ENCODE measurements around the gene GSTO1. TPM values are rescaled to one million over a fixed set of nuclear protein-coding genes. Genes with fewer than 3 reads are reported as not detected.
A peak's percentile ranks its signal among the peaks of the same experiment; 100 is the strongest.
"Not testable (repeated sequence)": the region's sequence is repeated elsewhere in the genome, so short reads cannot be mapped to it uniquely, and the experiment has no call there.

Gene GSTO1
- total RNA-seq, 1 donor from 2014 or later, result 174 TPM

GRCh38 chr10:104246976-104247375, 7.7 kb upstream of the GSTO1 start:
- DNase-seq (ENCODE audit: missing footprints) (no peak), ATAC-seq (peak; percentile 62)
- intact Hi-C loops (cut with DNase I), result no loop called here

DNA sequence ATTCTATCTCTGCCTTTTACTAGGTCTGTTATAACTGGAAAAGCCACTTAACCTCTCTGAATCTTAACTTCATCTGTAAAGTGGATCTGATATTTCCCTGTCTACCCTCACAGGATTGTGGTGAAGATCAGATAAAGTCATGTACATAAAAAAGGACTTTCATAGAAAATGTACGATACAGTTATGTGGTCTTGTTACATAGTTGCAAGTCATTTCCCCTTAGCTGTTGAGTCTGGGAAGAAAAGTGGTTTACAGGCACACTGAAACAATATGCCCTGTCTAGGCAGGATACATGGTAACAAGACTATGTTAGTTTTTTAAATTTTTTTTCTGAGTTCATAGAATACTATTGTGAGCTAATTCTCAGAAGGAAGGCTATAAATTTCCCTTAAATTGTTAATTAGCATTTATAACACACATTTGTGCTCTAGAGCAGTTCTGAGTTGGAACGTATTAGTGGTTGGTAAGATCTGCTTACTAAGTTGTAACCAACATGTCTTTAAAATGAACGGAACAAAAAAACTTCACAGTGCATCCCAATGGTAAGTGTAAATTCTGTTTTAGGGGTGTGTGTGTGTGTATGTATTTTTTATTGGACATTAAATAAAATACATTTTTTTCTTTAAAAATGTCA, 7.1 kb upstream of the GSTO1 start:
- intact Hi-C loops (cut with DNase I), result no loop called here
- DNase-seq (ENCODE audit: missing footprints) (no peak), ATAC-seq (no peak)

DNA sequence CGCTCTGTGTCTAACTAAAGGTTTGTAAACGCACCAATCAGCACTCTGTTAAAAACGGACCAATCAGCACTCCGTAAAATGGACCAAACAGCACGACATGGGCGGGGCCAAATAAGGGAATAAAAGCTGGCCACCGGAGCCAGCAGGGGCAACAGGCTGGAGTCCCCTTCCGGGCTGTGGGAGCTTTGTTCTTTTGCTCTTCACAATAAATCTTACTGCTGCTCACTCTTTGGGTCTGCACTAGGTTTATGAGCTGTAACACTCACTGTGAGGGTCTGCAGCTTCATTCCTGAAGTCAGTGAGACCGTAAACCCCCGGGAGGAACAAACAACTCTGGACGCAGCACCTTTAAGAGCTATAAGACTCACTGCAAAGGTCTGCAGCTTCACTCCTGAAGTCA, 5.8 kb upstream of the GSTO1 start:
- intact Hi-C loops (cut with DNase I); ATAC-seq: not testable (repeated sequence)

GRCh38 chr10:104250371-104250770, 4.3 kb upstream of the GSTO1 start:
- DNase-seq (ENCODE audit: missing footprints) (no peak), ATAC-seq (no peak)
- intact Hi-C loops (cut with DNase I), result loop anchor here (10.0 kb wide), 1 partner anchor 126 kb away; the partner anchor contains the start of gene SFR1

More for the DNA sequence above, 5.8 kb upstream of the GSTO1 start:
- not testable (repeated sequence) for DNase-seq (ENCODE audit: missing footprints)

DNA sequence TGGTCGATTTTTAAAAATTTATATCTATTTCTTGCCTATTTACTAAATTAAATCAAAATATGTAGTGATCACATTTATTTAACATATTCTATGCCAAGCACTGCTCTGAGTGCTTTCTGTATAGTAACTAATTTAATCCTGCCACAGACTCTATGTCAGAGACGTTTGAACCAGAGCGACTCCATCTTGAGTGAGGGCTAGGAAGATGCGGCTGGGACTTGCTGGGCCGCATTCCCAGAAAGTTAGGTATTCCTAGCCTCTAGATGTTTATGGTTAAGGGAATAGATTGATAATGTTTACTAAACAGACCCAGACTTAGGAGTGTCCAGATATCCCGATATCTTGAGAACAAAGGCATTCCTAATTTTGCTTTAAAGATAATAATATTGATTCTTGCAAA, 3.2 kb upstream of the GSTO1 start:
- DNase-seq (ENCODE audit: missing footprints), result no peak
- ATAC-seq, result no peak
- intact Hi-C loops (cut with DNase I), result loop anchor here (10.0 kb wide), 1 partner anchor 127 kb away; the partner anchor contains the start of gene SFR1

GRCh38 chr10:104252368-104252767, 2.3 kb upstream of the GSTO1 start:
- no peak for DNase-seq (ENCODE audit: missing footprints)
- no peak for ATAC-seq
- intact Hi-C loops (cut with DNase I), result loop anchor here (10.0 kb wide), 1 partner anchor 128 kb away; the partner anchor contains the start of gene SFR1

DNA sequence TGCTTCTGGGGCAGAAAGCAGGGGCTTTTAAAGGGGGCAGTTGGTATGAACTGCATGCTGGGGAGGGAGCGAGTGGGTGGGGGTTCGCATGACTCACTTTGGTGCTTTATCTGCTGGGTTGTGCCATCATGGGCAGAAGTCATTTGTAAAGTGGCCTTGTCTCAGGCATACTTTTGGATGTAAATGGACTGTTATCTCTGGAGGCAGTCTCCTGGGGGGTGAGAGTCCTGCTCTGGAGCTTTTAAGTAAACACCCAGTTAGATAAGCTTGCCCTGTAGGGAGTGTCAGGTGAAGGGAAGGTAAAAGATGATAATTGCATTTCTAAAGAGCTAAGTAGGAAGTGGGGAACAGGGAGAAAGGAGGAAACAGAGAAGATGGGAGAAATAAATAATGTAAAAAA, 1.6 kb upstream of the GSTO1 start:
- intact Hi-C loops (cut with DNase I), result loop anchor here (10.0 kb wide), 1 partner anchor 128 kb away; the partner anchor contains the start of gene SFR1
- no peak for ATAC-seq

DNA sequence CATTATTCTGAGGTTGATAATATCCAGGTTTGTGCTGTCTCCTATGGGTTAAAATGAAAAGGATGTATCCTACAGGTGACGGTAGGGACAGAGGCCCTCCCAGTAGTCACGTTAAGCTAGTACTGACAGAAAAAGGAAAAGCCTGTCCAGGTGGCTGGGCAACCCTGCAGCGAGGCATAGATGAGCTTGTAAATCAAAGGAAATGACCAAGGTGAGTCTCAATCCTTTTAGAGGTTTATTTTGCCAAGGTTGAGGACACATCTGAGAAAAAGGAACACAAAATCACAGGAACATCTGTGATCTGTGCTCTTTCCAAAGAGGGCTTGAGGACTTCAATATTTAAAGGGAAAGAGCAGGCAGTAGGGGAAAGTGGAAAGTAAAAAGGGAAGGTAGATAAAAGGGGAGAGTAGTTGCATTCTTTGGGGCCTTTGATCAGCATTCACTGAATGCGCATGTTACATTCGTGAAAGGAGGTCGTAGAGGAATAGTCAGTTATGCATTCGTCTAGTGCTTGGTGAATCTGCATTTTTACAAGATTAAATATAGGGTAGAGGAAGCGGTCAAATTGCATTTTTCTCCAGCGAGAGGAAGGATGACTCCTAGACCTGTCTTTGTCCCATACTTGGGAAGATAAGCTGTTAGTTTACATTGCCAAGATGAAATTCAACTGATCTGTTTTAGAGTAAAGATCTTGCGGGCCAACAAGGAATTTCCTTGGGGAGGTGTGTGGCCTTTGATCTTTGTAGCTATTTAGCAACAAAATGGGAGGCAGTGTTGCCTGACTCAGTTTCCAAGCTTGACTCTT, 884 bp upstream of the GSTO1 start:
- intact Hi-C loops (cut with DNase I), result loop anchor here (10.0 kb wide), 1 partner anchor 129 kb away; the partner anchor contains the start of gene SFR1
- DNase-seq (ENCODE audit: missing footprints) (no peak), ATAC-seq (no peak)

More for the DNA sequence above, 1.6 kb upstream of the GSTO1 start:
- DNase-seq (ENCODE audit: missing footprints), result no peak

GRCh38 chr10:104255311-104255981, 754 bp downstream of the GSTO1 start:
- peak; percentile 49 for ATAC-seq
- intact Hi-C loops (cut with DNase I), result loop anchor here (10.0 kb wide), 1 partner anchor 131 kb away; the partner anchor contains the start of gene SFR1
- DNase-seq (ENCODE audit: missing footprints), result no peak

DNA sequence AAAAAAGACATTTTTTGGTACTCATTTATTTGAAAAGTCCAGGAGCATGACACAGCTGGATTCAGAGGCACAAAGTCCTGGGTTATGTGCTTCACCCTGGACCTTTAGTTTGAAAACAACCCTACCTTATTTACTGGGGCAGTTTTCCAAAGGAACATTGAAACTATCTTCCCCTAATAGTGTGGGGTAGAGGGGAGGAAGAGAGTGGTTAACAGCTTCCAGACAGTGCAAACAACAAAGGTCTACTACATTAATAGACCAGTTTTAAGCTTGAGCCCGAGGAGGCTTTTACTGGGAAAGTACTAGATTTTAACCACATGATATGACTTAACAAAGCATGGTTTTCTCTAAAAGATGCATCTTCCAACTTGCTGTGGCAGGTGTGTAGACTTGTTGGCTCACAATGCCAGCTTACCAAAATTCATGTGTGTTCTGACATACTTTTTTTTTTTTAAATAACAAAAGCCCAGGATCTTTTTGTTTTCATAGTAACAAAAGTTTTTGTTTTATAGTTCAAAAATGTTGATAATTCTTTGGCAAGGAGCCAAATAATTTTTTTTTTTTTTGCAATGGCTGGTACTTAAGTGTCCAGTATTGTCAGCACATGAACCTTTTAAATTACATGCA, 1.8 kb downstream of the GSTO1 start:
- intact Hi-C loops (cut with DNase I), result loop anchor here (10.0 kb wide), 1 partner anchor 132 kb away; the partner anchor contains the start of gene SFR1
- no peak for ATAC-seq
- DNase-seq (ENCODE audit: missing footprints), result no peak

- intact Hi-C loops (cut with DNase I), result loop anchor here (10.0 kb wide), 1 partner anchor 132 kb away; the partner anchor contains the start of gene SFR1
- DNase-seq (ENCODE audit: missing footprints), result no peak
- ATAC-seq, result no peak
Observed at GRCh38 chr10:104257235-104257634, 2.5 kb downstream of the GSTO1 start.

GRCh38 chr10:104258209-104258608, 3.5 kb downstream of the GSTO1 start:
- intact Hi-C loops (cut with DNase I), result loop anchor here (10.0 kb wide), 1 partner anchor 133 kb away; the partner anchor contains the start of gene SFR1
- DNase-seq (ENCODE audit: missing footprints), result no peak
- ATAC-seq, result no peak

- intact Hi-C loops (cut with DNase I), result loop anchor here (10.0 kb wide), 1 partner anchor 135 kb away; the partner anchor contains the start of gene SFR1
- no peak for DNase-seq (ENCODE audit: missing footprints)
- ATAC-seq, result no peak
Observed at GRCh38 chr10:104259456-104259855, 4.8 kb downstream of the GSTO1 start.

DNA sequence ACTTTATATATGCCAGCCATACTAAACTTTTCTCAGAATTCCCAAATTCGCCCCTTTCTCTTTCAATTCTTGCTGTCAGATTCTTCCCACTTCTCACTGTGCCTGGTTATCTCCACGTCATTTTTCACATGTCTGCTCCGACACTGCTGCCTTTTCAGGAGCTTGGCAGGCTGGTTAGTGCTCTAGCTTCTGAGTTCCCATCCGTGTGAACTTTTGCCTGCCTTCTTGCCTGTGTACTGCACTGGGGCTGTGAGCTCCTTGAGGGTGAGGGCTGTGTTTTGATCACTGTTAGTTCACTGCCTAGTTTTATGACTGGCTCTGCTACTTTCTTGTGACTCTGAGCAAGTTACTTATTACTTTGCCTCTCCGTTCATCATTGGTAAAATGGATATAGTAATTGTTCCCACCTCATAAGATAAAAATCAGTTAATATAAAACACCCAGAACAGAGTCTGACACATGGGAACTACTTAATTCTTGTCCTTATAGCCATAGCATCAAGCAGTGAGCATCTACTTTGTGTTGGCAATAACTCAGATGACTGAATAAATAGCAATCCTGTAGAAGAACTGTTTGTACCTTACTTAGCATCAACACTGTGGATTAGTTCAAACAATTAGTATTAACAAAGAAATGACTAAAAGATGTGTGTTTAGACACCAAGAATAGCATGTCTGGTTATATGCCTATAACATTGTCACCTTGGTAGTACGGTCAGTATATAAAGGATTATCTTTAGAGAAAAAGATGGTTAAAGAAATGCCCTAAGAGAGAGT, 5.5 kb downstream of the GSTO1 start:
- ATAC-seq, result peak; percentile 48
- intact Hi-C loops (cut with DNase I), result loop anchor here (10.0 kb wide), 1 partner anchor 135 kb away; the partner anchor contains the start of gene SFR1
- DNase-seq (ENCODE audit: missing footprints), result no peak

DNA sequence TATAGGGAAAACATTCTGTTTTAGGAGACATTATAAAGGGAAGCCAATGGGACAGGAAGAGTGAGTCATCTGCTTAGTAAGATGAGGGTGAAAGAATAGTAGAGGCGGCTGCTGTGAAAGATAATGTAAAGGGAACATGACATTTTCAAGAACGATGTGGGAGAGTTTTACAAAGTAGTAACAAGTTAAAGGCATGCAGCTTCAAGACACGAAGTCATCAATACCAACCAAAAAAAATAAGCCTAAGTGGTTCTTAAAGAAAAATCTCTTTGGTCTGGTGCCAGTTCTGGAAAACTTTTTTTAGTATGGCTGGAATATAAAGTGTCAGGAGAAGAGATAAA, 6.1 kb downstream of the GSTO1 start:
- intact Hi-C loops (cut with DNase I), result no loop called here
- ATAC-seq (no peak), DNase-seq (ENCODE audit: missing footprints) (no peak)

DNA sequence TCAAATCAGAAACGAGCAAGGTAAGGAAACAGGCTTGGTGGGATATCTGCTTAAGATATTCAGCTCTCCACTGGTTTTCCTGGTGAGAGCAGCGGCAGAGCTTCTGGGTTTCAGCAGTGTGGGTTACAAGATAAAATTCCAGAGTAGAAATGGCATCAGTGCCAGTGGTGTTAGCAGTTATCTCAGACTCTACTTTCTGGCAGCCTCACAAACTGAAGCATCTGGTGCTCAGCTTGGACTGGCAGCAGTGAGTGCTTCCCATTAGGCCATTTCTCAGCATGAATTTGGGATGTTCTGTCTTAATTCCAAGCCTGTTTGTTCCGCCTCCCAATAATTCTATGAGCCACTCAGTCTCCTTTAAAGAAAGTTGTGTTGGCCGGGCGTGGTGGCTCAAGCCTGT, 7.4 kb downstream of the GSTO1 start:
- ATAC-seq (peak; percentile 71), DNase-seq (ENCODE audit: missing footprints) (no peak)
- intact Hi-C loops (cut with DNase I), result no loop called here

DNA sequence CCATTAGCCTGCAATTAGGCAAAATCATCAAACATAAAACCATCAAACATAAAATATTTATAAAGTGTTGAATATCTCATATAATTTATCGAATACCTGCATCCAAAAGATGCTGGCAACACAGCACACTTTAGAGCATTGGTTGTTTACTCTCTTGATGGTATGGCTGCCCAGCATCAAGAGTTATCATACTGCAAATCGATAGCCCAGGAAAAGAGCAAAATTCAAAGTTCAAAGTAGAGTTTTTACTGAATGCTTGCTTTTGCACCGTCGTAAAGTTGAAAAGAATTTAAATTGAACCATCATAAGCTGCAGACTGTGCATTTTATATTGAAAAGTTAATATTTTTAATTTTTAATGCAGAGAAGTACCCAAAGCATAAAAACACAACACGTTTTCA, 10.1 kb downstream of the GSTO1 start:
- ATAC-seq (no peak), DNase-seq (ENCODE audit: missing footprints) (no peak)
- intact Hi-C loops (cut with DNase I), result no loop called here

Measured in Right ventricle myocardium inferior (tissue), 1 donor.